GM12878 (cell line): ENCODE results near the gene PTK6. TPM values are rescaled to one million over a fixed set of nuclear protein-coding genes. Genes with fewer than 3 reads are reported as not detected.

ENCODE experiments used
- ATAC-seq: fragments of 200-7000 bp; cut with Tn5 transposase; 3 replicates; pipeline ENCODE4 v1.9.1; 2020; ENCODE audit warnings: mild to moderate bottlenecking, moderate library complexity
- BruUV-seq: library from RNA; stranded (reverse); fragments of 400-500 nt; replicated peaks from 2 replicates; lab custom pipeline; 2021; lab: Mats Ljungman, UMichigan
- CTCF ChIA-PET: fragments of 300-600 bp; sonication (Branson Sonifier 250); formaldehyde crosslinking; extraction: SDS; loops from one replicate; lab custom pipeline; 2021; ENCODE audit warnings: inconsistent platforms; lab: Yijun Ruan, JAX
- POLR2A ChIA-PET: fragments of 350-600 bp; formaldehyde crosslinking; extraction: SDS; loops from one replicate; lab custom pipeline; 2021; ENCODE audit warnings: inconsistent platforms; lab: Charles Lee
- RAD21 ChIA-PET: fragments of 300-600 bp; sonication (Branson Sonifier 250); formaldehyde crosslinking; loops from one replicate; lab custom pipeline; 2023; ENCODE audit warnings: antibody characterized with exemption; ENCODE audit not compliant: unreplicated experiment; lab: Charles Lee
- SMC1A ChIA-PET: fragments of 300-600 bp; sonication (Branson Sonifier 250); formaldehyde crosslinking; loops from one replicate; lab custom pipeline; 2023; ENCODE audit not compliant: unreplicated experiment, uncharacterized antibody; lab: Charles Lee
- DNase-seq: peaks from one replicate; pipeline ENCODE4 v3.0.0-alpha.2; 2011; ENCODE audit warnings: low read depth, low spot score
- FAIRE-seq: peaks from 3 replicates; lab custom pipeline; 2011; peaks lifted over from hg19 to GRCh38; lab: Jason Lieb, UNC
- H2AFZ ChIP-seq: 2 replicates; pipeline ENCODE4 v1.6.0; 2011; ENCODE audit warnings: low read depth, low read length, control low read depth; ENCODE audit not compliant: control insufficient read depth
- H3K27ac ChIP-seq: 2 replicates; pipeline ENCODE4 v1.5.1; 2011; ENCODE audit warnings: control low read depth; ENCODE audit not compliant: control insufficient read depth, insufficient read depth
- H3K27me3 ChIP-seq, 2 experiments: replicated peaks in 1 of 2; 2 replicates each; pipeline versions ENCODE4 v1.6.0 to v1.6.1; 2011; ENCODE audit warnings: low read length in 1 of 2; ENCODE audit not compliant: control insufficient read depth in 2 of 2, insufficient read depth in 2 of 2
- H3K36me3 ChIP-seq, 2 experiments: 2 replicates each; pipeline ENCODE4 v1.5.1; 2011; ENCODE audit warnings: low read length in 1 of 2; ENCODE audit not compliant: control insufficient read depth in 2 of 2, insufficient read depth in 2 of 2
- H3K4me1 ChIP-seq: 2 replicates; pipeline ENCODE4 v1.6.1; 2011; ENCODE audit warnings: mild to moderate bottlenecking, low read length, moderate library complexity, mixed read lengths; ENCODE audit not compliant: control insufficient read depth, insufficient read depth
- H3K4me2 ChIP-seq: 2 replicates; pipeline ENCODE4 v1.6.0; 2011; ENCODE audit warnings: control low read depth; ENCODE audit not compliant: control insufficient read depth, insufficient read depth
- H3K4me3 ChIP-seq: fragments of 200-600 bp; sonication (generic); 2 replicates; pipeline ENCODE4 v1.5.1; 2016
- H3K79me2 ChIP-seq: 2 replicates; pipeline ENCODE4 v1.6.0; 2011; ENCODE audit warnings: low read length; ENCODE audit not compliant: control insufficient read depth, insufficient read depth
- H3K9ac ChIP-seq: 2 replicates; pipeline ENCODE4 v1.8.0; 2011; ENCODE audit warnings: low read length, control low read depth, mixed read lengths; ENCODE audit not compliant: control insufficient read depth, insufficient read depth
- H3K9me3 ChIP-seq: replicated peaks from 3 replicates; pipeline ENCODE4 v1.5.1; 2011; ENCODE audit warnings: mild to moderate bottlenecking, low read length; ENCODE audit not compliant: control insufficient read depth, insufficient read depth
- H4K20me1 ChIP-seq: 2 replicates; pipeline ENCODE4 v1.6.0; 2011; ENCODE audit not compliant: control insufficient read depth, insufficient read depth
- BHLHE40 ChIP-seq, 2 experiments: fragments of 450-650 bp in 1 of 2; IDR thresholded peaks; 2 replicates each; pipeline ENCODE4 v1.6.1; 2011 to 2017; ENCODE audit warnings: low read depth in 2 of 2, borderline replicate concordance in 1 of 2, improper control_type of control experiment in 1 of 2, low read length in 1 of 2, mild to moderate bottlenecking in 1 of 2
- ELK1 ChIP-seq: IDR thresholded peaks from 2 replicates; pipeline ENCODE4 v1.6.1; 2012; ENCODE audit warnings: low read depth, low read length, improper control_type of control experiment
- IKZF1 ChIP-seq: fragments of 450-650 bp; conservative IDR thresholded peaks from 2 replicates; pipeline ENCODE4 v1.6.1; 2017; ENCODE audit warnings: antibody characterized with exemption, mild to moderate bottlenecking
- MEF2B ChIP-seq: fragments of 450-650 bp; IDR thresholded peaks from 2 replicates; pipeline ENCODE4 v1.6.1; 2018; ENCODE audit warnings: mild to moderate bottlenecking, moderate library complexity; ENCODE audit not compliant: partially characterized antibody, poor library complexity, severe bottlenecking
- WGBS: methylation state at CpG from one replicate; pipeline ENCODE4 v1.1.6; 2016; ENCODE audit warnings: low lambda C conversion rate; ENCODE audit not compliant: insufficient replicate concordance, insufficient coverage; ENCODE audit errors: missing lambda C conversion rate; 5-methylcytosine and 5-hydroxymethylcytosine counted together
- in situ Hi-C: fragments of 300-500 bp; cut with MboI; formaldehyde crosslinking; loops from 9 replicates; pipeline ENCODE4 v1.14.3; 2018; ENCODE audit warnings: mixed read lengths
- intact Hi-C: fragments of 100-400 bp; cut with micrococcal nuclease; formaldehyde crosslinking; loops from one replicate; pipeline ENCODE4 v1.14.2; 2022; ENCODE audit not compliant: unreplicated experiment
- polyA plus RNA-seq, 11 experiments: library from polyadenylated mRNA; depleted of rRNA in 4 of 11; unstranded in 6 of 11; stranded (reverse) in 5 of 11; fragments of >200 nt; fragmentation: Nextera tagmentation in 4 of 11; fragmentation: Illumina TruSeq in 1 of 11; extraction: Ambion mirVana in 4 of 11; extraction: Trizol in 1 of 11; gene quantifications; 1 replicate in 1 of 11; 2 replicates in 10 of 11; pipeline versions ENCODE4 v1.2.1 to v1.2.3, GENCODE V29; 2011 to 2016; ENCODE audit warnings: inconsistent platforms in 2 of 11, missing spikeins in 2 of 11, low read depth in 1 of 11
- total RNA-seq, 4 experiments: library from RNA; depleted of rRNA in 3 of 4; stranded (reverse); fragments of >200 nt in 3 of 4; fragmentation: Illumina TruSeq in 1 of 4; extraction: Trizol in 1 of 4; gene quantifications; 2 replicates each; pipeline versions ENCODE4 v1.2.1 to v1.2.3, GENCODE V29; 2013 to 2021
- TF ChIP-seq, protein P1 (sequence below), 3 experiments: IDR thresholded peaks in 2 of 3; conservative IDR thresholded peaks in 1 of 3; 2 replicates each; pipeline ENCODE4 v1.5.1; 2011; ENCODE audit warnings: low read depth in 3 of 3, low read length in 3 of 3, mild to moderate bottlenecking in 3 of 3, control low read depth in 2 of 3, moderate library complexity in 2 of 3, inconsistent platforms in 1 of 3, mixed read lengths in 1 of 3; ENCODE audit not compliant: control insufficient read depth in 2 of 3, insufficient read depth in 1 of 3; ENCODE audit errors: extremely low read depth in 1 of 3

PTK6 gene
- total and polyA plus RNA-seq, 10 of the 15 experiments (the other 5 are each of a cell fraction or from before 2014, with no cell fraction given): 0.02 to 0.21 (median 0.09) TPM; not detected in 3

- no peaks in the 10 kb centered on the region for H3K79me2 ChIP-seq
- H3K27ac ChIP-seq: no peak overlapping the region
- no peaks in the 10 kb centered on the region for H3K36me3 ChIP-seq
- ChIA-PET CTCF (no interaction called here), RAD21 (no interaction called here), POLR2A (no interaction called here), SMC1A (no interaction called here)
- H3K27me3 ChIP-seq: peaks cover 1 to 4% of the 10 kb centered on the region in 2 experiments; a peak in 3 of 4 replicates
- intact Hi-C loops: no loop called here
- in situ Hi-C loops: no loop called here
- no peak overlapping the region for H3K4me2 ChIP-seq
- no peak for FAIRE-seq
- no peak for ATAC-seq
- WGBS: 33% methylated on average over 29 of the region's 48 CpGs
- no TSS peak for BruUV-seq
- no peak overlapping the region for H3K9ac ChIP-seq
- TF ChIP-seq BHLHE40 (IDR thresholded peaks at IDR 0.05; ENCODE audit: borderline replicate concordance in 1 of 2, low read depth in 2 of 2, low read length in 1 of 2): peak; percentile 53 to 84; a peak in 3 of 4 replicates
- peak; percentile 23; the same call in 1 of the 2 replicates for TF ChIP-seq IKZF1
- no peak for TF ChIP-seq ELK1
- TF ChIP-seq MEF2B: peak; percentile 31
- no peak overlapping the region for H2AFZ ChIP-seq
- H3K4me1 ChIP-seq: no peaks in the 10 kb centered on the region
- no peaks in the 10 kb centered on the region; the same call in 2 of the 3 replicates for H3K9me3 ChIP-seq
- DNase-seq: no peak
- no peak overlapping the region for H3K4me3 ChIP-seq
- H4K20me1 ChIP-seq: no peaks in the 10 kb centered on the region
Measured at GRCh38 chr20:63499338-63499969, 37.7 kb downstream of the PTK6 start.

GRCh38 chr20:63498960-63499337 lies 38.2 kb downstream of the PTK6 start, which contains the start of gene EEF1A2:
EEF1A2 (minus strand) TSS chr20:63499083; CDS start chr20:63497763, 1,320 bp downstream.
- Histone ChIP-seq H3K4me2 (no peak within 1 kb of the TSS), H2AFZ (no peak within 1 kb of the TSS), H3K27ac (no peak within 1 kb of the TSS), H3K27me3 (peaks cover 1 to 4% of the 10 kb centered on the region in 2 experiments; a peak in 3 of 4 replicates), H3K9me3 (no peaks in the 10 kb centered on the region; the same call in 2 of the 3 replicates), H3K9ac (no peak within 1 kb of the TSS), H3K4me1 (no peaks in the 10 kb centered on the region), H3K79me2 (no peaks in the 10 kb centered on the region), H4K20me1 (no peaks in the 10 kb centered on the region), H3K36me3 (no peaks in the 10 kb centered on the region), H3K4me3 (no peak within 1 kb of the TSS)
- FAIRE-seq (no peak), ATAC-seq (no peak), DNase-seq (no peak)
- RAD21 ChIA-PET: no interaction called here
- CTCF ChIA-PET: no interaction called here
- SMC1A ChIA-PET: no interaction called here
- WGBS: no CpG with 5 or more reads among the region's 58 CpGs
- BruUV-seq: no TSS peak
- in situ Hi-C loops: no loop called here
- POLR2A ChIA-PET: no interaction called here
- intact Hi-C loops: no loop called here
- no peak for TF ChIP-seq BHLHE40 (IDR thresholded peaks at IDR 0.05; ENCODE audit: borderline replicate concordance in 1 of 2, low read depth in 2 of 2, low read length in 1 of 2)
- TF ChIP-seq, protein P1, sequence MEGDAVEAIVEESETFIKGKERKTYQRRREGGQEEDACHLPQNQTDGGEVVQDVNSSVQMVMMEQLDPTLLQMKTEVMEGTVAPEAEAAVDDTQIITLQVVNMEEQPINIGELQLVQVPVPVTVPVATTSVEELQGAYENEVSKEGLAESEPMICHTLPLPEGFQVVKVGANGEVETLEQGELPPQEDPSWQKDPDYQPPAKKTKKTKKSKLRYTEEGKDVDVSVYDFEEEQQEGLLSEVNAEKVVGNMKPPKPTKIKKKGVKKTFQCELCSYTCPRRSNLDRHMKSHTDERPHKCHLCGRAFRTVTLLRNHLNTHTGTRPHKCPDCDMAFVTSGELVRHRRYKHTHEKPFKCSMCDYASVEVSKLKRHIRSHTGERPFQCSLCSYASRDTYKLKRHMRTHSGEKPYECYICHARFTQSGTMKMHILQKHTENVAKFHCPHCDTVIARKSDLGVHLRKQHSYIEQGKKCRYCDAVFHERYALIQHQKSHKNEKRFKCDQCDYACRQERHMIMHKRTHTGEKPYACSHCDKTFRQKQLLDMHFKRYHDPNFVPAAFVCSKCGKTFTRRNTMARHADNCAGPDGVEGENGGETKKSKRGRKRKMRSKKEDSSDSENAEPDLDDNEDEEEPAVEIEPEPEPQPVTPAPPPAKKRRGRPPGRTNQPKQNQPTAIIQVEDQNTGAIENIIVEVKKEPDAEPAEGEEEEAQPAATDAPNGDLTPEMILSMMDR (IDR thresholded peaks at IDR 0.05 in 2 of 3, conservative IDR thresholded peaks at IDR 0.05 in 1 of 3; ENCODE audit: control insufficient read depth in 2 of 3, extremely low read depth in 1 of 3, insufficient read depth in 1 of 3, low read depth in 3 of 3, low read length in 3 of 3): peak in 1 of 3 experiments; percentile 6; a peak in 1 of 6 replicates
